SK-N-SH treated with all-trans-retinoic acid at 6 μM for 48 hours (cell line): ENCODE measurements around the gene ITPKA.

ENCODE experiments used
- BACH2 ChIP-seq: fragments of 250-450 bp; sonication (Bioruptor Pico); IDR thresholded peaks from 2 replicates; pipeline ENCODE4 v1.9.0; 2021; ENCODE audit warnings: mild to moderate bottlenecking, borderline replicate concordance
- ZC3H10 ChIP-seq: fragments of 250-450 bp; sonication (Bioruptor Pico); IDR thresholded peaks from 2 replicates; pipeline ENCODE4 v1.5.1; 2021; ENCODE audit warnings: mild to moderate bottlenecking, moderate library complexity
- ZFP30 ChIP-seq: fragments of 450-650 bp; formaldehyde crosslinking; IDR thresholded peaks from 2 replicates; pipeline ENCODE4 v1.5.0; 2022; ENCODE audit warnings: mild to moderate bottlenecking, moderate library complexity

- no peak for TF ChIP-seq ZFP30
- TF ChIP-seq ZC3H10 (CRISPR knock-in tag), result no peak
- no peak for TF ChIP-seq BACH2 (CRISPR knock-in tag)
Measured at GRCh38 chr15:41493205-41493901, at the start of gene ITPKA.
